Thoracic aorta (tissue), 2 donors: ENCODE measurements around the gene RALGAPA2. TPM values are rescaled to one million over a fixed set of nuclear protein-coding genes. Genes with fewer than 3 reads are reported as not detected.

Source experiments
- ATAC-seq: fragments of 150-250 bp; one replicate; pipeline ENCODE4 v1.8.0; 2017; ENCODE audit warnings: low read depth; ENCODE audit not compliant: insufficient number of reproducible peaks, low FRiP score
- DNase-seq: peaks from one replicate; pipeline ENCODE4 v3.0.0-alpha.2; 2020; ENCODE audit warnings: low spot score
- H3K27ac ChIP-seq, 2 donors: fragments of 200-600 bp; sonication (generic); 1 replicate in 1 of 2; 2 replicates in 1 of 2; pipeline ENCODE4 v1.5.1; 2016; ENCODE audit warnings: mild to moderate bottlenecking in 2 of 2, moderate library complexity in 2 of 2
- H3K27me3 ChIP-seq: fragments of 200-600 bp; sonication (generic); replicated peaks from 2 replicates; pipeline ENCODE4 v1.6.0; 2016; ENCODE audit warnings: mild to moderate bottlenecking; ENCODE audit not compliant: insufficient read depth
- H3K36me3 ChIP-seq: fragments of 200-600 bp; sonication (generic); one replicate; pipeline ENCODE4 v1.5.1; 2016
- H3K4me1 ChIP-seq, 2 donors: fragments of 200-600 bp; sonication (generic); 1 replicate in 1 of 2; 2 replicates in 1 of 2; pipeline versions ENCODE4 v1.5.1 to v1.6.0; 2016; ENCODE audit warnings: low read depth in 2 of 2, mild to moderate bottlenecking in 1 of 2; ENCODE audit not compliant: control insufficient read depth in 1 of 2
- H3K4me3 ChIP-seq: fragments of 200-600 bp; sonication (generic); 2 replicates; pipeline ENCODE4 v1.5.1; 2016; ENCODE audit warnings: mild to moderate bottlenecking
- H3K9me3 ChIP-seq: fragments of 200-600 bp; sonication (generic); 2 replicates; pipeline ENCODE4 v1.5.1; 2016
- total RNA-seq, 2 donors: library from RNA; depleted of rRNA; stranded (reverse); fragments of >200 nt; gene quantifications; one replicate each; pipeline versions ENCODE4 v1.1.0 to v1.2.3, GENCODE V29; 2016
- TF ChIP-seq, protein P1 (sequence below): fragments of 200-600 bp; sonication (generic); IDR thresholded peaks from one replicate; pipeline ENCODE4 v1.5.1; 2019; ENCODE audit warnings: antibody characterized with exemption

RALGAPA2 gene
- total RNA-seq, 2 donors from 2014 or later: 20.3 to 48.3 TPM

DNA sequence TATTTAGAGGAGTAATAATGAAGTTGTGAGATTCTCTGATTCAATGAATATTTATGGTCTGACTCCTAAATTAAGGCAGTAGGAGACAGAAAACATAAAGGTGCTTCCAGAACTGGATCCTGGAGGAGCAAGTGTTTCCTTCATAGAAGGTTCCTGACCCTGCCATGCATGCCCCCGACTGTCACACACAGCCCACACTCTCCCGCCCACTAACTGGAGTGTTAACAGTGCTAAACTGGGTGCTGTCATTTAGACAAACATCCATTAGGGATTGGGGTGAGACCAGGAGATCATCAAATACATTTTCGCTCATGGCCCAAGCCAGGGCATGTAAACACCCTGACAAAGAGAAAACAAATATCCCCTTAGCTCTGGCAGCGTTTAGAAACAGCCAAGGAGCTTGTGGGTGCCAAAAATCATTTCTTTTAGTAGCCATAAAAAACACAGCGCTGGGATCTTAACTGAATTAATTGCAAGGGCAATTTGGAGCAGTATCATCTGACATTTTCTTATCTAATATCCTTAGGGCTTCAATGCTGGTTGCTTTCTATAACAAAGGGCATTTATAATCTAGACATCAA lies 297.7 kb downstream of the RALGAPA2 start:
- no peak overlapping the region for H3K27ac ChIP-seq
- no peak overlapping the region for H3K4me3 ChIP-seq
- ATAC-seq (no peak), DNase-seq (no peak)
- H3K9me3 ChIP-seq: no peaks in the 10 kb centered on the region
- TF ChIP-seq, protein P1, sequence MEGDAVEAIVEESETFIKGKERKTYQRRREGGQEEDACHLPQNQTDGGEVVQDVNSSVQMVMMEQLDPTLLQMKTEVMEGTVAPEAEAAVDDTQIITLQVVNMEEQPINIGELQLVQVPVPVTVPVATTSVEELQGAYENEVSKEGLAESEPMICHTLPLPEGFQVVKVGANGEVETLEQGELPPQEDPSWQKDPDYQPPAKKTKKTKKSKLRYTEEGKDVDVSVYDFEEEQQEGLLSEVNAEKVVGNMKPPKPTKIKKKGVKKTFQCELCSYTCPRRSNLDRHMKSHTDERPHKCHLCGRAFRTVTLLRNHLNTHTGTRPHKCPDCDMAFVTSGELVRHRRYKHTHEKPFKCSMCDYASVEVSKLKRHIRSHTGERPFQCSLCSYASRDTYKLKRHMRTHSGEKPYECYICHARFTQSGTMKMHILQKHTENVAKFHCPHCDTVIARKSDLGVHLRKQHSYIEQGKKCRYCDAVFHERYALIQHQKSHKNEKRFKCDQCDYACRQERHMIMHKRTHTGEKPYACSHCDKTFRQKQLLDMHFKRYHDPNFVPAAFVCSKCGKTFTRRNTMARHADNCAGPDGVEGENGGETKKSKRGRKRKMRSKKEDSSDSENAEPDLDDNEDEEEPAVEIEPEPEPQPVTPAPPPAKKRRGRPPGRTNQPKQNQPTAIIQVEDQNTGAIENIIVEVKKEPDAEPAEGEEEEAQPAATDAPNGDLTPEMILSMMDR: no peak
- no peaks in the 10 kb centered on the region for H3K36me3 ChIP-seq
- H3K27me3 ChIP-seq: no peaks in the 10 kb centered on the region
- no peaks in the 10 kb centered on the region for H3K4me1 ChIP-seq

GRCh38 chr20:20413810-20414281 lies 298.6 kb downstream of the RALGAPA2 start:
- DNase-seq (no peak), ATAC-seq (no peak)
- TF ChIP-seq, protein P1: no peak
- Histone ChIP-seq H3K4me1 (no peaks in the 10 kb centered on the region), H3K36me3 (no peaks in the 10 kb centered on the region), H3K27ac (no peak overlapping the region), H3K4me3 (no peak overlapping the region), H3K27me3 (no peaks in the 10 kb centered on the region), H3K9me3 (no peaks in the 10 kb centered on the region)

GRCh38 chr20:20412750-20413149 lies 299.7 kb downstream of the RALGAPA2 start:
- ATAC-seq: no peak
- H3K36me3 ChIP-seq: no peaks in the 10 kb centered on the region
- H3K4me3 ChIP-seq: no peak overlapping the region
- no peaks in the 10 kb centered on the region for H3K9me3 ChIP-seq
- TF ChIP-seq, protein P1: no peak
- no peak for DNase-seq
- no peaks in the 10 kb centered on the region for H3K4me1 ChIP-seq
- H3K27ac ChIP-seq: no peak overlapping the region
- no peaks in the 10 kb centered on the region for H3K27me3 ChIP-seq

- Histone ChIP-seq H3K4me3 (no peak overlapping the region), H3K27ac (no peak overlapping the region), H3K9me3 (no peaks in the 10 kb centered on the region), H3K36me3 (no peaks in the 10 kb centered on the region), H3K27me3 (no peaks in the 10 kb centered on the region), H3K4me1 (no peaks in the 10 kb centered on the region)
- DNase-seq (no peak), ATAC-seq (no peak)
- TF ChIP-seq, protein P1: no peak
Measured at GRCh38 chr20:20411836-20412235, 300.6 kb downstream of the RALGAPA2 start.

DNA sequence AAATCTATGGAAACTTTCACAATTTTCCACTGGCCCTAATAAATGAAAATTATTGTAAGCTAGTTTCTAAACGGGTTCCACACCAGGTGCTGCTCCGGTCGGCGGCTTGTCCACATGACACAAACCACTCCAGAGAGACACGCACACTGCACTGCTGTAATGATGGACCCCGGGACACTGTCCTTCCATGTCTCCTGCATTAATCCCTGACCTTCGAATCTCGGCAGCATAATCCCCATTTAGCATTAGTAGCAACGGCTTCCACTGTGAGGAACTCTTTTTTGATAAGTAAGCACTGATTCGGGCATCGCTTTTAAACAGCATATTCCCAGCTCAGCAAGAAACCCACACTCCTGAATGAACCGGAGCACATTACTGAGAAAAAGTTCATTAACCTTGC lies 301.0 kb downstream of the RALGAPA2 start:
- H3K27ac ChIP-seq: no peak overlapping the region
- no peak overlapping the region for H3K4me3 ChIP-seq
- TF ChIP-seq, protein P1: no peak
- DNase-seq (no peak), ATAC-seq (no peak)
- no peaks in the 10 kb centered on the region for H3K27me3 ChIP-seq
- no peaks in the 10 kb centered on the region for H3K4me1 ChIP-seq
- no peaks in the 10 kb centered on the region for H3K36me3 ChIP-seq
- H3K9me3 ChIP-seq: no peaks in the 10 kb centered on the region
